Astrocyte (in vitro differentiated cells and primary cell): ENCODE data around the gene DNAH6. TPM values are rescaled to one million over a fixed set of nuclear protein-coding genes. Genes with fewer than 3 reads are reported as not detected.

Experiments
- DNase-seq: peaks from one replicate; pipeline ENCODE4 v3.0.0-alpha.2; 2010; ENCODE audit warnings: low read depth
- FAIRE-seq: peaks from 2 replicates; lab custom pipeline; 2011; peaks lifted over from hg19 to GRCh38; lab: Jason Lieb, UNC
- H2AFZ ChIP-seq: 2 replicates; pipeline ENCODE4 v1.6.0; 2012; ENCODE audit warnings: low read depth, low read length, inconsistent platforms
- H3K27ac ChIP-seq: 2 replicates; pipeline ENCODE4 v1.5.1; 2011; ENCODE audit warnings: low read depth, low read length, inconsistent platforms
- H3K27me3 ChIP-seq: 2 replicates; pipeline ENCODE4 v1.6.0; 2011; ENCODE audit warnings: low read length, inconsistent platforms; ENCODE audit not compliant: insufficient read depth
- H3K36me3 ChIP-seq: 2 replicates; pipeline ENCODE4 v1.5.1; 2011; ENCODE audit warnings: low read length, inconsistent platforms; ENCODE audit not compliant: insufficient read depth
- H3K4me1 ChIP-seq: 2 replicates; pipeline ENCODE4 v1.5.1; 2011; ENCODE audit warnings: low read length, inconsistent platforms; ENCODE audit not compliant: insufficient read depth
- H3K4me2 ChIP-seq: 2 replicates; pipeline ENCODE4 v1.6.0; 2012; ENCODE audit warnings: low read length, inconsistent platforms
- H3K4me3 ChIP-seq: 2 replicates; pipeline ENCODE4 v1.5.1; 2011; ENCODE audit warnings: low read depth, mild to moderate bottlenecking, low read length, inconsistent platforms; ENCODE audit not compliant: insufficient read depth
- H3K79me2 ChIP-seq: 2 replicates; pipeline ENCODE4 v1.6.0; 2012; ENCODE audit warnings: mild to moderate bottlenecking, low read length, inconsistent platforms; ENCODE audit not compliant: insufficient read depth
- H3K9ac ChIP-seq: 2 replicates; pipeline ENCODE4 v1.6.0; 2012; ENCODE audit warnings: mild to moderate bottlenecking, low read length, inconsistent platforms
- H3K9me3 ChIP-seq: 2 replicates; pipeline ENCODE4 v1.5.1; 2012; ENCODE audit warnings: low read depth, mild to moderate bottlenecking, low read length, inconsistent platforms; ENCODE audit not compliant: insufficient read depth
- H4K20me1 ChIP-seq: 2 replicates; pipeline ENCODE4 v1.6.0; 2012; ENCODE audit warnings: low read length, inconsistent platforms; ENCODE audit not compliant: insufficient read depth
- H3K27ac Mint-ChIP-seq: one replicate; pipeline ENCODE4 v1.8.0; 2021; ENCODE audit warnings: mild to moderate bottlenecking, mixed read lengths; ENCODE audit not compliant: unreplicated experiment
- H3K27me3 Mint-ChIP-seq: one replicate; pipeline ENCODE4 v1.8.0; 2021; ENCODE audit warnings: low read depth, mixed read lengths; ENCODE audit not compliant: unreplicated experiment
- H3K36me3 Mint-ChIP-seq: one replicate; pipeline ENCODE4 v1.8.0; 2021; ENCODE audit warnings: low read depth, mixed read lengths; ENCODE audit not compliant: unreplicated experiment
- H3K4me1 Mint-ChIP-seq: one replicate; pipeline ENCODE4 v1.8.0; 2021; ENCODE audit warnings: low read depth, mixed read lengths; ENCODE audit not compliant: unreplicated experiment
- H3K4me3 Mint-ChIP-seq: one replicate; pipeline ENCODE4 v1.8.0; 2021; ENCODE audit warnings: mild to moderate bottlenecking, moderate library complexity, mixed read lengths; ENCODE audit not compliant: unreplicated experiment
- H3K9me3 Mint-ChIP-seq: one replicate; pipeline ENCODE4 v1.8.0; 2021; ENCODE audit warnings: mild to moderate bottlenecking, mixed read lengths; ENCODE audit not compliant: unreplicated experiment
- CTCF ChIP-seq: IDR thresholded peaks from 2 replicates; pipeline ENCODE4 v1.5.1; 2011; ENCODE audit warnings: low read depth, mild to moderate bottlenecking, inconsistent platforms, low read length, moderate library complexity; ENCODE audit not compliant: insufficient read depth
- EZH2 ChIP-seq: IDR thresholded peaks from 2 replicates; pipeline ENCODE4 v1.6.1; 2012; ENCODE audit warnings: mild to moderate bottlenecking, low read length, inconsistent platforms; ENCODE audit not compliant: insufficient read depth
- total RNA-seq: library from RNA; stranded (reverse); gene quantifications from 2 replicates; pipeline ENCODE4 v1.2.1, GENCODE V29; 2021

Gene DNAH6
- total RNA-seq, 1 donor from 2014 or later, result 0.20 TPM

GRCh38 chr2:84556190-84556589 lies 39.9 kb downstream of the DNAH6 start:
- Histone ChIP-seq H3K9ac (no peak overlapping the region), H3K9me3 (no peaks in the 10 kb centered on the region), H3K27me3 (no peaks in the 10 kb centered on the region), H3K4me3 (no peak overlapping the region), H3K27ac (no peak overlapping the region), H3K4me2 (no peak overlapping the region), H3K4me1 (no peaks in the 10 kb centered on the region), H4K20me1 (no peaks in the 10 kb centered on the region), H3K36me3 (no peaks in the 10 kb centered on the region), H2AFZ (no peak overlapping the region), H3K79me2 (no peaks in the 10 kb centered on the region)
- FAIRE-seq (no peak), DNase-seq (no peak)
- H3K4me3 Mint-ChIP-seq, result no peak overlapping the region
- H3K4me1 Mint-ChIP-seq, result peaks cover 2% of the 10 kb centered on the region
- TF ChIP-seq EZH2 (no peak), CTCF (no peak)
- H3K27ac Mint-ChIP-seq, result no peak overlapping the region
- H3K36me3 Mint-ChIP-seq, result no peaks in the 10 kb centered on the region
- H3K27me3 Mint-ChIP-seq, result no peaks in the 10 kb centered on the region
- peaks cover 4% of the 10 kb centered on the region for H3K9me3 Mint-ChIP-seq

- Histone ChIP-seq H3K9me3 (no peaks in the 10 kb centered on the region), H3K36me3 (no peaks in the 10 kb centered on the region), H4K20me1 (no peaks in the 10 kb centered on the region), H3K4me2 (no peak overlapping the region), H3K27me3 (no peaks in the 10 kb centered on the region), H2AFZ (no peak overlapping the region), H3K79me2 (no peaks in the 10 kb centered on the region), H3K4me1 (no peaks in the 10 kb centered on the region), H3K9ac (no peak overlapping the region), H3K27ac (no peak overlapping the region), H3K4me3 (no peak overlapping the region)
- Mint-ChIP-seq H3K4me1 (peaks cover 2% of the 10 kb centered on the region), H3K27me3 (no peaks in the 10 kb centered on the region), H3K36me3 (no peaks in the 10 kb centered on the region), H3K27ac (no peak overlapping the region), H3K9me3 (peaks cover 4% of the 10 kb centered on the region), H3K4me3 (no peak overlapping the region)
- no peak for DNase-seq
- FAIRE-seq, result no peak
- TF ChIP-seq CTCF (no peak), EZH2 (no peak)
These were observed 43.5 kb downstream of the DNAH6 start for GRCh38 chr2:84559838-84560237.

GRCh38 chr2:84579661-84580060 lies 63.4 kb downstream of the DNAH6 start:
- no peak overlapping the region for H3K4me3 ChIP-seq

More at GRCh38 chr2:84579661-84580060, 63.4 kb downstream of the DNAH6 start:
- Histone ChIP-seq H3K79me2 (no peaks in the 10 kb centered on the region), H3K4me1 (no peaks in the 10 kb centered on the region), H3K27ac (no peak overlapping the region), H2AFZ (no peak overlapping the region), H3K4me2 (no peak overlapping the region), H3K36me3 (no peaks in the 10 kb centered on the region), H3K9me3 (no peaks in the 10 kb centered on the region), H3K9ac (no peak overlapping the region), H4K20me1 (no peaks in the 10 kb centered on the region), H3K27me3 (no peaks in the 10 kb centered on the region)
- Mint-ChIP-seq H3K9me3 (no peaks in the 10 kb centered on the region), H3K27me3 (no peaks in the 10 kb centered on the region), H3K4me1 (no peaks in the 10 kb centered on the region), H3K36me3 (no peaks in the 10 kb centered on the region), H3K27ac (no peak overlapping the region), H3K4me3 (no peak overlapping the region)
- no peak for DNase-seq
- FAIRE-seq, result no peak
- no peak for TF ChIP-seq CTCF
- no peak for TF ChIP-seq EZH2
